ENCODE results near the gene GCHFR.

Gene GCHFR

DNA sequence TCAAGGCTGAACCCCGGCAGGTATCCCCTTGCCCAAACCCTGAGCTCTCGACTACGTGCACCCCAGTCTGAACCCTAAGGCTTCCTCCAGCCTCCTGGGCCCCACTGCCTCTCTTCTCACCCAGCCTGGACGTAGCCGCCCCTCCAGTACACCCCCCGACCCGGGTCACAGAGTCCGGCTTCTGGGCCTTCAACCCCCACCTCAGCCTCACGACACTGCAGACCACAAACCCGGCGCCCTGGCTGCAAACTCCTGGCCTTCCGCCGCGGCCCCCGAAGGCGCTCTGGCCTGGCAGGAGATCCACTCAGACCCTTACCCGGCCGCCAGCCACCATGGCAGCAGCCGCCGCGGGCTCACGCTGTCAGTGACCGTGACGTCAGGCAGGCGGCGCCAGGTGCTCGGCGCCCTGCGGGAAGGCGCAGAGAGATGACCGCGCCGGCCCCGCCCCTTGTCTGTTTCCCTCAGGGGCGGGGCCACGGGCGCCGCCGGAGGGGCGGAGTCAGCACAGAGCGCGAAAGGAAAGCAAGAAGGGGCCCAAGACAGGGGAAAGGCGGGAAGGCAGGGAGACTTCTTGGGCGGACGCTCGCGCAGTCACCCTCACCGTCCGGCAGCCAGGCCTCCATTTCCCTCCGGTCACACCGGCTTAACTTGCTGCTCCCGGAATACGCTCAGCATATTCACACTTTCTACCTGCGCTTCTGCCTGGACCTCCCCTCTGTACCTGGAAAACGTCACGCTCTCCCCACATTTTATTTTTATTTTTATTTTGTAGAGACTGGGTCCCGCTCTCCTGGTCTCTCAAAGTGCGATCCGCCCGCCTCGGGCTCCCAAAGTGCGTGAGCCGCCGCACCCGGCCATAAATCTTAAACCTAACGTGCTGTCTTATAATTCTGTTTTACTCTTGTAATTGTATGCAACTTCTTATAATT is 8.7 kb upstream of the GCHFR start, which contains the start of gene RMDN3:
TSS of gene RMDN3 (minus strand) at position 372 of the 929 bp plus-strand sequence. CDS start 471 bp downstream, outside the sequence.
- peak; percentile 96 for DNase-seq

- DNase-seq = peak; percentile 78
Observed at GRCh38 chr15:40755812-40756208, 8.1 kb upstream of the GCHFR start.

- peak; percentile 87 for DNase-seq
Observed at GRCh38 chr15:40756938-40757337, 6.9 kb upstream of the GCHFR start.

DNA sequence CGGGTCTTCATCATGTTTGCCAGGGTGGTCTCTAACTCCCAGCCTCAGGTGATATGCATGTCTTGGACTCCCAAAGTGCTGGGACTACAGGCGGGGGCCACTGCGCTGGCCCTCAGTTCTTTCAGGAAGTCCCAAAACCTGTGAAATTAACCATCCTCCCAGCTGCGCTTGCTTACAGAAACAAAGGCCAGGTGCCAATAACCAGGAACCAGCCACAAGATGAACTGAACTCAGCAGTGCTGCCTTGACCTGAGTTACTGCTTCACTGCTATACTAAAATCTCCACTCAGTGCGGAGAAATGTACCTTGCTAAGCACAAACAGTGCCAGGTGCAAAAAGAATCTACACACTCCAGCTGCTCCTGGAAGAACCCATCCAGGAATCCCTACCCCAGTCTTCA is 3.9 kb upstream of the GCHFR start:
- no peak for DNase-seq

GRCh38 chr15:40762919-40763800 is 708 bp upstream of the GCHFR start:
- peak; percentile 65 for DNase-seq

GRCh38 chr15:40764629-40765103 is 798 bp downstream of the GCHFR start:
- no peak for DNase-seq

GRCh38 chr15:40766194-40766815 is 2.4 kb downstream of the GCHFR start:
- no peak for DNase-seq

- peak; percentile 89 for DNase-seq
Observed at GRCh38 chr15:40766906-40767837, 3.3 kb downstream of the GCHFR start.

GRCh38 chr15:40767838-40768500 is 4.1 kb downstream of the GCHFR start:
- DNase-seq = no peak

GRCh38 chr15:40768521-40769273 is 4.8 kb downstream of the GCHFR start:
- peak; percentile 91 for DNase-seq

DNA sequence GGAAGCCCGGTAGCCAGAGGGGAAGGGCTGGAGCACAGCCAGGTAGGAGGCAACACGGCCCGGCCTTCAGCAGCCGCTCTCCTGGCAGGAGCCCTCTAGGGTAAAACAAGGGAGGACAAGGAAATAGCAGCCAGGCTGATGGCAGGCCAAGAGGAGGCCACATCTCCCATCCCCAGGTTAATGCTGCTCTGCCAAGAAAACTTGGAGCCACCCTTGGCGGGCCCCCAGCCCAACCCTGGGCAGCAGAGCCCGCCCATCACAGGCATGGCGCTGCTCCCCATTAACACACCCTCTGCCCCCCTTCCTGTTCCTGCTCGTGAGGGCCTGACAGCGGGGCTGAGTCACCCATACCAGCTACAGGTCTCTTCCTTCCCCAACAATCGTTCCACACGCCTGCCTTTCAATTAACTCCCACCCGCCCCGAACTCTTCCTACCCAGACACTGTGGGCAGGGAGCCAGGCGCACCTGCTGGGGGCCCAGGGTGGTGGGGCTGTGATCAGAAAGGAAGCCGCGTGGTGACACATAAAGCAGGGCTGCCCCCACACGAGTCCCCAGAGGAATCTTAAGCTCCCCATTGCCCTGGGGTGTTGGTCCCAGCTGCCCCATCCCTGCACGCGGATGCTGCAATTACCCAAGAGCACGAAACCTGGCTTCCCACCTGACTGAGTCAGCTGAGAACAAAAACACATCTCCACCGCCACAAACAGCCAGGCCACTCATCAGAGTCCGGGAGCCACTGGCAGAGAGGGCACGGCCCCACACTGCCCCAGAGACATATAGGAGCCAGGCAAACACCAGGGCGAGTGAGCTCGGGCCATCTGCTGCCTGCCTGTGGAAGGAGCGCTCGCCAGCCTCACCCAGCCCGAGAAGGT is 5.6 kb downstream of the GCHFR start, which contains the start of gene C15orf62:
TSS of gene C15orf62 (plus strand) at position 707 of the 873 bp plus-strand sequence. CDS start 516 bp downstream, outside the sequence.
- peak; percentile 80 for DNase-seq

GRCh38 chr15:40770147-40770721 is 6.4 kb downstream of the GCHFR start:
- DNase-seq = no peak

DNA sequence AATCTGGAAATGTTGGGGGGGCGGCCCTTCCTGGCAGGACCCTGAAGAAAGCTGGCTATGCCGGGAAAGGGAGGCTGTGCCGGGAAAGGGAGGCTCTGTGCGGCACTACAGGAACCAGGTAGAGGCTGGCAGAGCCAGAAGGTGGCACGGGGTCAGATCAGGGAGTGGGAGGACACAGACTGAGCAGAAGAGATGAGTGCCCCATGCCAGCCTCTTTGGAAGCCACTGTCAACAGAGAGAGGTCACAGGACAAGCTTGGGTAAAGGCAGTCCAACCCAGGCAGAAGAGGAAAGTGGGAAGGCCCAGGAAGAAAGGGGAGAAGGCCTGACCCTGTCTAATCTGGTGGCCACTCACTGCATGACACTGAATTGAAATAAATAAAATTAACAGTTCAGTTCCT is 7.4 kb downstream of the GCHFR start:
- DNase-seq = no peak

- no peak for DNase-seq
Observed at GRCh38 chr15:40772014-40772413, 8.1 kb downstream of the GCHFR start.

GRCh38 chr15:40773496-40773895 is 9.6 kb downstream of the GCHFR start:
- no peak for DNase-seq

DNA sequence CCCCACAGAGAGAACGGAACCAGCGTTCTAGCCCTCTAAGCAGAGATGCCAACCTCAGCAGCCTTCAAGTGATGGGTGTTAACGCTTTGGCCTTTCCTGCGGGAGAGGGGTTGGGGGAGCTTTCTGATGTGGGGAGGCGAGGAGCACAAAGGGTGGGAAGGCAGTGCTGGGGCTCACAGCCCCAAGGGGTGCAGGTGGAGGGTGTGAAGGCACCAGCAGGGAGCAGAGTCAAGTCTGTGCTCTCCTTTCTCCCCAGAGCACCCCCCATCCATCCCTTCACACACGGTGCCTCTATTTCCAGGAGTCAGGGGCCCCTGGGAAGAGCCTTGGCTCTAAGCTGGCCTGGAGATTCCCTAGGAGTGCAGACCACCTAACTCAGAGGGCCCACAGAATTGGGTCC is 10.0 kb downstream of the GCHFR start:
- no peak for DNase-seq

GRCh38 chr15:40775007-40775406 is 11.1 kb downstream of the GCHFR start:
- DNase-seq = no peak

DNA sequence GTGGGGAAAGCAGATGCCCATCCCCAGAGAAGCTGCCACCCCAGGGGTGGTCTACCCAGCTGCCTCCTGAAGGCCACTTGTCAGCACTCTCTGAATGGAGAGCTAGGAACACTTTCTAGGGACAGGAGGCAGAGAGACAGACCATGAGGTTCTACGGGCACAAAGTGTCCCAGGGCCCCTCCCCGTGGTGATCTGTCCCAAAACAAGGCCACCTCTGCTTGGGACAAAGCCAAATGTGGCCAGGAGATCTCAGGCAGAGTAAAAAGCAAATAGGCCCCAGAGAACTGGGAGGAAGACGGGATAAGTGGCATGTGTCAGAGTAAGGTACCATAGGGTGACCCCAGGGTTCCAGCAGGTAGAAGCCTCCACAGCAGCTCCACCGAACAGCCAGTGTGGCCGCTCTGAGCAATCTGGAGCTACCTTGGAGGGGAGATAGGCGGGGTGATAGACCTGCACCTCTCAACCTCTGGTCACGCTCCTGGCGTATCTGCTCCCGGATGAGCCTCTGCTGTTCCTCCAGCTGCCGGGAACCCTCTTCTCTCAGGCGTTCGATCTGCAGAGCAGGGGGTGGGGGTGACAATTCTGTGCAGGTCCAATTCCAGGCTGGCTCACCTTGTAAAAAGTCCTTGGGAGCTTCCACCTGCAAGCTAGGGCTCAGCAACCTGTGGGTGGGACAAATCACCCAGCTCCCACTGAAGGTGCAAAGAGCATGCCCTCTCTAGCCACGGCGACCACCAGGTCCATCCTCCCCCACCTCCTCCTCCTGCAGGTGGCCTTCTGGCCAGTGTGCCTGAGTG is 12.1 kb downstream of the GCHFR start:
- no peak for DNase-seq
